NCI-H748 treated with DMSO at 0.1 percent for 48 hours (cell line): Measurements from ENCODE around the gene ZSWIM6.
A peak's percentile ranks its signal among the peaks of the same experiment; 100 is the strongest.
"Not testable (repeated sequence)": the region's sequence is repeated elsewhere in the genome, so short reads cannot be mapped to it uniquely, and the experiment has no call there.

Experiments
- DNase-seq: peaks from one replicate; lab custom pipeline; 2025; lab: John Stamatoyannopoulos, UW

The ZSWIM6 gene

DNA sequence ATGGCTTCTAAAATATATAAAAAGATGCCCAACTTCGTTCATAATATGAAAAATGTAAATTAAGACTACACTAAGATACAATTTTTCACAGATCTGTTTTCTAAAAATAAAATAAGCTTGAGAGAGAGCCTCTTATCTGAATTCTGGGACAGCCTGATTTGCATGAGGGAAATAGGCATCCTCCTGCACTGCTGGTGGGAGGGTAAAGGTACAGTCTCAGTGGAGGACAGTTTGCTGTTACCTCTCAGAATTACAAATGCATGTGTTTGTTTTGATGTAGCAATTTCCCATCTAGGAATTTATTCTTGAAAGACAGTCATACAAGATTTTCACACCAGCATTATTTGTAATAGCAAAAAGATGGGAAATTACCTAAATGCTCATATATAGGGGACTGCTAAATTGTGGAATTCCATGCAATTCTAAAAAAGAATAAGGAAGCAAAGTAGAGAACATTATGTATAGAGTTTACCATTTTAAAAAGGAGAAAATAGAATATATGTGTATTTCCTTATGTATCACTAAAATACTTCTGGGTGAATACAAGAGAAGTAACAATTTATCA lies 75.7 kb downstream of the ZSWIM6 start:
- no peak for DNase-seq

DNA sequence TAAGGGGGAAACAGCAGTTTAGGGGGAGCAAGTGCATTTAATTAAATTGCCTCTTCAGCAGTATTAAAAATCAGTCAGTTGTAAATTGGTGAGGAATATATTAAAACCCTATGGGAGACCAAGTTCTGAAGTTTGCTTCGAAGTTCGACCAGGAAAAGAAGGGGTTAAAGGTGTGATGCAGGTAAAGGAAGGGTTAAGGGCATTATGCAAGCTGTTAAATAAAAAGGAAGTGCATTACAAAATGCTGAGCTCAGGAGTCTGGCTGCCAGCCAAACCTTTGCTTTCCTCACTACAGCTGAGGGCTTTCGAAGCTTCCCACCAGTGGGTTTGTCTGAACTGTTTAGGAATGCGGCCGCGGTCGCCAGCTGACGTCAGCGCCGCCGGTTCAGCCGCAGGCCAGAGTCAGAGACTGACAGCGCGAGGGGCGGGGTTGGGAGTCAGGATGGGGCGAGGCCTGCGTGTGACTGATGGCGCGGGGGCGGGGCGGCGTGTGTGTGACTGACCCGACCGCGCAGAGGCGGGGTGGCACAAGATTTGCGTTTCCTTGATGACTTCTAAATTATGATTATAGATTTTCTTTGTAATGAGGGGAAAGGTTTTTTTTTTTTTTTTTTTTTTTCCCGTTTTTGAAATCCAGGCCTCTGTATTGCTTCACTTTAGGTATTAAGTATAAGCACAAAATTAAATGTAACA lies 76.6 kb downstream of the ZSWIM6 start:
- peak; percentile 93 for DNase-seq

- no peak for DNase-seq
Measured at GRCh38 chr5:61409568-61409967, 77.5 kb downstream of the ZSWIM6 start.

- no peak for DNase-seq
Measured at GRCh38 chr5:61410811-61411210, 78.8 kb downstream of the ZSWIM6 start.

- DNase-seq: no peak
Measured at GRCh38 chr5:61412361-61412760, 80.3 kb downstream of the ZSWIM6 start.

DNA sequence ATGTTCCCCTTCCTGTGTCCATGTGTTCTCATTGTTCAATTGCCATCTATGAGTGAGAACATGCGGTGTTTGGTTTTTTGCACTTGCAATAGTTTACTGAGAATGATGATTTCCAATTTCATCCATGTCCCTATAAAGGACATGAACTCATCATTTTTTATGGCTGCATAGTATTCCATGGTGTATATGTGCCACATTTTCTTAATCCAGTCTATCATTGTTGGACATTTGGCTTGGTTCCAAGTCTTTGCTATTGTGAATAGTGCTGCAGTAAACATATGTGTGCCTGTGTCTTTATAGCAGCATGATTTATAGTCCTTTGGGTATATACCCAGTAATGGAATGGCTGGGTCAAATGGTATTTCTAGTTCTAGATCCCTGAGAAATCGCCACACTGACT lies 81.1 kb downstream of the ZSWIM6 start:
- not testable (repeated sequence) for DNase-seq

DNA sequence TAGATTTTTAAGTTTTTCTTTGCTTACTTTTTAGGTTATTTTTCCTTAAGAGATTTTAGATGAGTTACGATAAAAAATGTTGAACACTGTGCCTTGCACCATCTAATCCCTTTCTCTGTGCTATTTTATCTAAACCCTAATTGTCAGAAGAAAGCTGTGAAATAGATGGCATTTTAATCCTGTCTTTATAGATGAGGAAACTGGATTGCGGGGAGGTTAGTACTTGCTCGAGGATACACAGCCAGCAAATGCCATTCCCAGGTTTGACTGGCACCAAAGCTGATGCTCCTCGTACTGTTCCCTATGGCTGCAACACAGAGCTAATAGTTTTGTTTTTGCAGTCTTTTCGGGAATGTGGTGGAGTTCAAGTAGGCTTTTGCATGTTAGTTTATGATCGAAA lies 82.7 kb downstream of the ZSWIM6 start:
- DNase-seq: no peak

DNA sequence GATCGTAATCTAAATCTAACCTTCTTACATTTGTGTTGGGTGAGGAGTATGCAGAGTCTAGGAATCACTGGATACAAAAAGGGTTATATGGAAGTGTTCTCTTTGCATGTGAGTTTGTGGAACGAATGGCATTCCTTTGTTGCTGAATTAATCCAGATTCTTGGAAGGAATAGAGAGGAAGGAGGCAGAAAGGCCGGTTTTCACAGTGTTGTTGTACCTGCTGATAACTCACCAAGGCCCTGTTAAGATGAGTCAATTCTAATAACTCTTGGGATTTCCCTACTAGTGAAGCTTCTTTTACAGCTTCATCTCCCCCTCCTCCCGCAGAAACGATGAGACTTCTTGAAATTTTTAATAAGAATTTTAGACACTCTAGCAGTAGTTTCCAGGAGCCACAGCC lies 84.0 kb downstream of the ZSWIM6 start:
- no peak for DNase-seq

GRCh38 chr5:61416420-61416819 lies 84.4 kb downstream of the ZSWIM6 start:
- no peak for DNase-seq

- no peak for DNase-seq
Measured at GRCh38 chr5:61417340-61417739, 85.3 kb downstream of the ZSWIM6 start.

GRCh38 chr5:61417851-61418250 lies 85.8 kb downstream of the ZSWIM6 start:
- DNase-seq: no peak

- DNase-seq: no peak
Measured at GRCh38 chr5:61419106-61419505, 87.0 kb downstream of the ZSWIM6 start.

DNA sequence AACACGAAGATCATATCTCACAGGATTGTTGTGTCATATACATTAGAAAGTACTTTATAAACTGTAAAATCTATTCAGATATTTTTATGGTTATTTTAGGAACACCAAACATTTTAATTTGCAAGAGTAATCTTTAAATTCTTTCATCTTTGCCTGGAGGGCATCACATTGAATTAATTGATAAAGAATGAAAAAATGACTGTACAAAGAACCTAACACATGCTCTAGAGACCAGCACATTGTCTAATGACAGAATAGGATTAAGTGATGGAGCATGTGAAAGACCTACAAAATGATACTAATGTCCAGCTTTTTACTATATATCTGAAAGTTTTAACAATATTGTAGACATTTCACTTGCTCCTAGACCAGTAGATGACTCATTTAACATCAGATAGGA lies 88.0 kb downstream of the ZSWIM6 start:
- DNase-seq: no peak

DNA sequence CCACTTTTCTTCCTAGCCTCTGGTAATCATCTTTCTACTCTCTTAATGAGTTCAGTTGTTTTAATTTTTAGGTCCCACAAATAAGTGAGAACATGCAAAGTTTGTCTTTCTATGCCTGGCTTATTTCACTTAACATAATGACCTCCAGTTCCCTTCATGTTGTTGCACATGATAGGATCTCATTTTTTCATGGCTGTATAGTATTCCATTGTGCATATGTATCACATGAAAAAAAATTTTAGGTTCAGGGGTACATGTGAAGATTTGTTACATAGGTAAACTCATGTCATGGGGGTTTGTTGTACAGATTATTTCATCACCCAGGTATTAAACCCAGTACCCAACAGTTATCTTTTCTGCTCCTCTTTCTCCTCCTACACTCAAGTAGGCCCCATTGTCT lies 89.2 kb downstream of the ZSWIM6 start:
- not testable (repeated sequence) for DNase-seq

DNA sequence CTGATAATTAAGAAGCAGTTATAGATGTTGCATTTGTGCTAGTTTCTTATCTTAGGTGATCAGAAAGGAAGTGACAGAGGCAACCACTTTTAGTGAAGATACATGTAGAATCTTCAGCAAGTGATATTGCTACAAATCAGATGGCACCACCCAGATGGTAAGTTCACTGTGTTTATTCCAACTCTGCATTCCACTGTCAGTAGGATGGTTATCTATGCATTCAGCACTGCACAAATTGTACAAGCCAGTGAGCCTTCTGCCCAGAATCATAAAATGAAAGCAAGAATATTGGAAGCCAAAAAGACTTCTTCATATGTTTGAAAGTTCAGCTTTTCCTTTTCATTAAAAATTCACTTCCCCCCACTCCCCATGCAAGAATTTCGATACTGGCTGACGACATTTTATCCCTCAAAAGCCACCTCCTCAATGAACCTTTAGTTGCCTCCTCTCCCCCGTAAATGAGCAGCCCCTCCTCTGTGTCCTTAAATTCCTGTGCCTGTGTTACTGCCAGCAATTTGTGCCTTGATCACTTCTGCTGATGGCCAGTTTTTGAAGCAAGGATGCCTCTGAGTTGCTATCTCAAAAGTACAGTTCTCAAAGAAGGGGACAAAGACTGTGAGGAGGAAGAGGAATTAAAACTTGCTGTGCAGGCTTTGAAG lies 91.6 kb downstream of the ZSWIM6 start:
- no peak for DNase-seq

- no peak for DNase-seq
Measured at GRCh38 chr5:61425918-61426317, 93.9 kb downstream of the ZSWIM6 start.

DNA sequence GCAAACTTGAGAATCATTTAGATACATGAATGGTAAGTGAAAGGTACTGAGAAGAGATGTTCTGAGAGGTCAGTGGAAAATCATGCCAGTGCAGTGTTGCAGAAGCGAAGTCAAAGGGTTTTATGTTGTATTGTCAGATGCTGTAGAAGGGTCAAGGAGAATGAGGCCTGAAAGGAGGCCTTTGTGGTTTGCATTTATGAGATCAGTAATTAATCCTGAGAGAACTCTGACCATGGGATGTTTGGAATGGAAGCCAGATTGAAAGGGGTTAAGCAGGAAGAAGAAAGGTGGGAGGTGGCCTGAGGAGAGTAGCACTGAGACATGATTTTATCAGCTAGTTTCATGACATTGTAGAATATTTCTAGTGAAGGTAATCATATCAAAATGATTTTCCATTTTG lies 97.8 kb downstream of the ZSWIM6 start:
- DNase-seq: no peak

GRCh38 chr5:61431923-61432620 lies 100.0 kb downstream of the ZSWIM6 start:
- no peak for DNase-seq

GRCh38 chr5:61435368-61435767 lies 103.3 kb downstream of the ZSWIM6 start:
- DNase-seq: no peak

- DNase-seq: no peak
Measured at GRCh38 chr5:61438298-61438970, 106.4 kb downstream of the ZSWIM6 start.

DNA sequence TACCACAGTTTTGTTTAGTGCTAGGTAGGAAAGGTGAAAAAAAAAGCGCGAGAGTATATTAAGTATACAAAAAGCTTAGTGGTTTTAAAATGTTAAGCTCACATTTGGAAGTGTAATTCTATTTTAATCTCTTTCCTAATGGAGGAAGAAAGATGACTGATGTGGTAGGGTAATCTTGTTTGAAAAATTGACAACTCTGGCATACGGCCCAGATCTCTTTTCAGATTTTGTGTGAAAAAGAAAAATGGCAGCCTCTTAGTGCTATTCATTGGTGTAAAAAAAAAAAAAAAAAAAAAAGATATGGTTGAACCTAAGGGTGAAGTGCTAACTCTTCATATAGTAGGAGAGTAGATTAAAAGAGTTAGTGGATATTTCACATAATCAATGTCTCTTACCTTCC lies 108.0 kb downstream of the ZSWIM6 start:
- no peak for DNase-seq

DNA sequence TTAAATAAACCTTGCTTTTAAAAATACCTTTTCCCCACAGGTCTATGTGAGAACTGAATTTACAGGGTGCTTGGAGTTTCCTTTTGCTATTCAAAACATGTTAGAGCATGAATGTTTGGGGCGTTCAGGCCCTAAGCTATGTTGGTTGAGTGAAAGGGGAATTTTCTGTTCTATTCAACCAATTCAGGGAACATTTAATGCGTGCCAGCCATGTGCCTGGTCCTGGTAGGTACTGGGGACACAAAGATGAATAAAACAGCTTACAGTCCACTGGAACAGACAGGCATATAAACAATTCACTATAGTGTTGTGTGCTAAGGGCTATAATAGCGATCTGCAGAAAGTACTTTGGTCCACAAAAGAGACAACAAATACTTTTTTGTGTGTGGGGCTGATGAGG lies 108.5 kb downstream of the ZSWIM6 start:
- no peak for DNase-seq
